ENCODE measurements around the gene ZBTB20.

DNA sequence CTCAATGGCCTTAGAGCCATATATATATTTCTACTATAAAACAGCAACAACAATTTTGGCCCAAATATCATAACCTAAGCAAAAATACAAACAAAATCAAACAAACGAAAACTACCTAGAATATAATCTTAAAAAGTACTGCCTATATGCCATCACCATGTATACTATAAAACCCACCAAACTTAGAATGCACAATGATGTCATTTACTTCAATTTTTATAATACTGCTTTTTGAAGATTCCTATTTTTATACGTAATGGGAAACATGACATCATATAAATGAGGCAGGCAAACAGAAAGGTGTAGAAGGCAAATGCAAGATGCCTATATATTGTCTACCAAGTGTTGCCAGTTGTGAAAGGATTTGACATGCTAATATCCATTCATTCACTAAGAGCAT lies 550.9 kb downstream of the ZBTB20 start:
- no peak for TF ChIP-seq CTCF (IDR thresholded peaks at IDR 0.05; ENCODE audit: insufficient read depth, low read length)
- TF ChIP-seq POLR2AphosphoS5 (IDR thresholded peaks at IDR 0.05; ENCODE audit: low read depth), result no peak
